H1 (cell line): ENCODE data around the gene DNER. TPM values are rescaled to one million over a fixed set of nuclear protein-coding genes. Genes with fewer than 3 reads are reported as not detected.

Experiments used
- CTCF ChIA-PET: fragments of 300-600 bp; sonication (Branson Sonifier 250); formaldehyde crosslinking; loops from one replicate; lab custom pipeline; 2021; ENCODE audit not compliant: partially characterized antibody; lab: Charles Lee
- POLR2A ChIA-PET: fragments of 300-600 bp; sonication (Branson Sonifier 250); formaldehyde crosslinking; loops from one replicate; lab custom pipeline; 2021; ENCODE audit warnings: inconsistent platforms; ENCODE audit not compliant: partially characterized antibody; lab: Charles Lee
- DNase-seq, 2 experiments: peaks; one replicate each; pipeline versions ENCODE4 v3.0.0 to v3.0.0-alpha.2; 2010 to 2022; ENCODE audit warnings: low spot score in 2 of 2, low read depth in 1 of 2, mixed read lengths in 1 of 2
- FAIRE-seq: peaks from 2 replicates; lab custom pipeline; 2011; peaks lifted over from hg19 to GRCh38; lab: Jason Lieb, UNC
- H2AFZ ChIP-seq: 2 replicates; pipeline ENCODE4 v1.8.1; 2012; ENCODE audit warnings: low read length, inconsistent platforms
- H2AK5ac ChIP-seq: 2 replicates; pipeline ENCODE4 v1.6.1; 2013; ENCODE audit warnings: low read depth, low read length
- H2BK120ac ChIP-seq: replicated peaks from 2 replicates; pipeline ENCODE3; 2013; ENCODE audit warnings: low read depth, low read length, inconsistent platforms
- H2BK12ac ChIP-seq: 2 replicates; pipeline ENCODE4 v1.6.1; 2013; ENCODE audit warnings: low read depth, low read length
- H2BK15ac ChIP-seq: 2 replicates; pipeline ENCODE4 v1.6.1; 2013; ENCODE audit warnings: low read length
- H2BK20ac ChIP-seq: 2 replicates; pipeline ENCODE4 v1.6.1; 2013; ENCODE audit warnings: low read length
- H2BK5ac ChIP-seq: 2 replicates; pipeline ENCODE4 v1.6.1; 2013; ENCODE audit warnings: low read depth, low read length
- H3K14ac ChIP-seq: 2 replicates; pipeline ENCODE4 v1.6.1; 2013; ENCODE audit warnings: inconsistent platforms; ENCODE audit not compliant: insufficient read length
- H3K18ac ChIP-seq: 2 replicates; pipeline ENCODE4 v1.6.1; 2013; ENCODE audit warnings: low read length; ENCODE audit errors: extremely low read depth
- H3K23ac ChIP-seq: 2 replicates; pipeline ENCODE4 v1.6.1; 2013; ENCODE audit warnings: inconsistent platforms; ENCODE audit not compliant: insufficient read length
- H3K23me2 ChIP-seq: 2 replicates; pipeline ENCODE4 v1.6.1; 2013; ENCODE audit warnings: low read depth, low read length
- H3K27ac ChIP-seq: 2 replicates; pipeline ENCODE4 v1.6.1; 2011; ENCODE audit warnings: low read depth, low read length, inconsistent platforms
- H3K27me3 ChIP-seq, 4 experiments: replicated peaks in 1 of 4; 1 replicate in 1 of 4; 2 replicates in 3 of 4; pipeline versions ENCODE4 v1.6.1 to v1.8.1; 2011 to 2013; ENCODE audit warnings: low read length in 3 of 4, mild to moderate bottlenecking in 3 of 4, inconsistent platforms in 2 of 4, mixed read lengths in 2 of 4, moderate library complexity in 1 of 4; ENCODE audit not compliant: control insufficient read depth in 3 of 4, insufficient read depth in 3 of 4; ENCODE audit errors: extremely low read depth in 1 of 4
- H3K36me3 ChIP-seq, 4 experiments: 2 replicates each; pipeline versions ENCODE4 v1.6.1 to v1.8.1; 2011 to 2013; ENCODE audit warnings: mild to moderate bottlenecking in 4 of 4, low read length in 3 of 4, moderate library complexity in 2 of 4, control low read depth in 1 of 4, inconsistent platforms in 1 of 4; ENCODE audit not compliant: insufficient read depth in 4 of 4, control insufficient read depth in 2 of 4
- H3K4ac ChIP-seq: replicated peaks from 2 replicates; pipeline ENCODE3; 2013; ENCODE audit warnings: low read length, low read depth, mixed read lengths, inconsistent platforms; ENCODE audit not compliant: insufficient read length
- H3K4me1 ChIP-seq, 4 experiments: replicated peaks in 1 of 4; 1 replicate in 1 of 4; 2 replicates in 3 of 4; pipeline versions ENCODE4 v1.6.1 to v1.8.1; 2011 to 2013; ENCODE audit warnings: low read length in 3 of 4, inconsistent platforms in 2 of 4, mixed read lengths in 1 of 4; ENCODE audit not compliant: insufficient read depth in 4 of 4, control insufficient read depth in 3 of 4
- H3K4me2 ChIP-seq, 2 experiments: 2 replicates each; pipeline versions ENCODE4 v1.6.1 to v1.8.1; 2011 to 2013; ENCODE audit warnings: low read depth in 2 of 2, low read length in 2 of 2, control low read depth in 1 of 2, inconsistent platforms in 1 of 2, mild to moderate bottlenecking in 1 of 2; ENCODE audit not compliant: insufficient read depth in 1 of 2
- H3K4me3 ChIP-seq, 4 experiments: fragments of 200-600, 300-600 bp in 1 of 4; sonication (generic), shearing (Covaris generic), sonication (Bioruptor Twin) in 1 of 4; 2 replicates each; pipeline versions ENCODE4 v1.5.1 to v1.8.1; 2011 to 2016; ENCODE audit warnings: low read length in 4 of 4, low read depth in 3 of 4, control low read depth in 2 of 4, inconsistent platforms in 2 of 4, mild to moderate bottlenecking in 2 of 4, mixed read lengths in 1 of 4, moderate library complexity in 1 of 4; ENCODE audit not compliant: insufficient read depth in 2 of 4; ENCODE audit errors: extremely low read depth in 1 of 4
- H3K56ac ChIP-seq: replicated peaks from 2 replicates; pipeline ENCODE3; 2013; ENCODE audit warnings: low read depth, mild to moderate bottlenecking, mixed read lengths, low read length, inconsistent platforms; ENCODE audit not compliant: insufficient read length
- H3K79me1 ChIP-seq: 2 replicates; pipeline ENCODE4 v1.6.1; 2013; ENCODE audit warnings: low read depth, low read length, control low read depth
- H3K79me2 ChIP-seq, 2 experiments: 2 replicates each; pipeline versions ENCODE4 v1.6.1 to v1.8.1; 2012 to 2013; ENCODE audit warnings: low read length in 2 of 2, mild to moderate bottlenecking in 2 of 2, inconsistent platforms in 1 of 2; ENCODE audit not compliant: insufficient read depth in 2 of 2, control insufficient read depth in 1 of 2
- H3K9ac ChIP-seq, 4 experiments: replicated peaks in 1 of 4; 1 replicate in 1 of 4; 2 replicates in 3 of 4; pipeline versions ENCODE4 v1.6.1 to v1.8.1; 2011 to 2013; ENCODE audit warnings: low read depth in 3 of 4, low read length in 3 of 4, control low read depth in 2 of 4, mild to moderate bottlenecking in 2 of 4, moderate library complexity in 2 of 4, inconsistent platforms in 1 of 4; ENCODE audit errors: extremely low read depth in 1 of 4
- H3K9me3 ChIP-seq, 2 experiments: 2 replicates each; pipeline versions ENCODE4 v1.6.1 to v1.8.1; 2012 to 2013; ENCODE audit warnings: mild to moderate bottlenecking in 2 of 2, moderate library complexity in 2 of 2, control low read depth in 1 of 2, inconsistent platforms in 1 of 2, low read depth in 1 of 2, low read length in 1 of 2, mixed read lengths in 1 of 2; ENCODE audit not compliant: insufficient read depth in 2 of 2
- H4K20me1 ChIP-seq, 2 experiments: replicated peaks in 1 of 2; 2 replicates each; pipeline versions ENCODE3 to v1.8.1; 2011 to 2013; ENCODE audit warnings: inconsistent platforms in 2 of 2, low read length in 2 of 2, mild to moderate bottlenecking in 1 of 2; ENCODE audit not compliant: insufficient read depth in 2 of 2, control insufficient read depth in 1 of 2
- H4K5ac ChIP-seq: 2 replicates; pipeline ENCODE4 v1.6.1; 2013; ENCODE audit warnings: low read length, low read depth, mixed read lengths, inconsistent platforms; ENCODE audit not compliant: insufficient read length
- H4K8ac ChIP-seq: 2 replicates; pipeline ENCODE4 v1.8.0; 2013; ENCODE audit warnings: mild to moderate bottlenecking, moderate library complexity, low read length, inconsistent platforms; ENCODE audit not compliant: insufficient read depth; ENCODE audit errors: extremely low read depth
- H4K91ac ChIP-seq: replicated peaks from 2 replicates; pipeline ENCODE3; 2013; ENCODE audit warnings: low read length, mixed read lengths, inconsistent platforms; ENCODE audit not compliant: insufficient read length
- ATF3 ChIP-seq: IDR thresholded peaks from 2 replicates; pipeline ENCODE4 v1.6.1; 2011; ENCODE audit warnings: low read depth, mild to moderate bottlenecking, low read length; ENCODE audit not compliant: insufficient read depth
- BCL11A ChIP-seq, 2 experiments: IDR thresholded peaks; one replicate each; pipeline ENCODE4 v1.6.1; 2011; ENCODE audit warnings: low read depth in 2 of 2, low read length in 2 of 2, mild to moderate bottlenecking in 2 of 2
- CHD1 ChIP-seq: IDR thresholded peaks from 2 replicates; pipeline ENCODE4 v1.6.1; 2012; ENCODE audit warnings: low read depth, low read length, improper control_type of control experiment
- GABPA ChIP-seq: IDR thresholded peaks from 2 replicates; pipeline ENCODE4 v1.6.1; 2011; ENCODE audit warnings: mild to moderate bottlenecking, low read length, moderate library complexity, borderline replicate concordance; ENCODE audit not compliant: insufficient read depth
- POLR2A ChIP-seq, 2 experiments: IDR thresholded peaks; 1 replicate in 1 of 2; 2 replicates in 1 of 2; pipeline ENCODE4 v1.6.1; 2011; ENCODE audit warnings: low read depth in 2 of 2, low read length in 2 of 2, mild to moderate bottlenecking in 2 of 2; ENCODE audit errors: control extremely low read depth in 1 of 2
- SIX5 ChIP-seq: IDR thresholded peaks from 2 replicates; pipeline ENCODE4 v1.6.1; 2011; ENCODE audit warnings: mild to moderate bottlenecking, low read depth, low read length
- SP4 ChIP-seq: IDR thresholded peaks from 2 replicates; pipeline ENCODE4 v1.6.1; 2012; ENCODE audit warnings: low read length, inconsistent platforms
- WGBS, 2 experiments: shearing (Covaris generic) in 1 of 2; methylation state at CpG; one replicate each; pipeline versions ENCODE4 v1.1.6 to v1.1.7; 2013 to 2015; ENCODE audit warnings: low lambda C conversion rate in 2 of 2, mixed read lengths in 2 of 2, inconsistent platforms in 1 of 2, low coverage in 1 of 2, missing lambda C conversion rate in 1 of 2; ENCODE audit not compliant: insufficient replicate concordance in 2 of 2, insufficient coverage in 1 of 2, insufficient read length in 1 of 2; ENCODE audit errors: extremely low coverage in 1 of 2, missing lambda C conversion rate in 1 of 2; 5-methylcytosine and 5-hydroxymethylcytosine counted together
- polyA plus RNA-seq, 7 experiments: library from polyadenylated mRNA; depleted of rRNA in 3 of 7; stranded (reverse) in 5 of 7; unstranded in 2 of 7; fragments of >200 nt in 5 of 7; fragments of 200-250 nt in 2 of 7; gene quantifications; 1 replicate in 5 of 7; 2 replicates in 1 of 7; 4 replicates in 1 of 7; pipeline versions ENCODE4 v1.2.1 to v1.2.3, GENCODE V29; 2011 to 2013; ENCODE audit warnings: missing spikeins in 2 of 7, mixed read lengths in 2 of 7
- total RNA-seq: library from RNA; stranded (reverse); fragmentation: NEBNext Ultra II Directional; extraction: Animal tissue kit (Norgen Biotek cat#: 25700); gene quantifications from 2 replicates; pipeline ENCODE4 v1.2.1, GENCODE V29; 2021
- TF ChIP-seq, protein P1 (sequence below), 3 experiments: IDR thresholded peaks; 1 replicate in 2 of 3; 2 replicates in 1 of 3; pipeline versions ENCODE4 v1.5.1 to v1.6.1; 2011; ENCODE audit warnings: low read length in 3 of 3, mild to moderate bottlenecking in 3 of 3, inconsistent platforms in 2 of 3, low read depth in 1 of 3, moderate library complexity in 1 of 3; ENCODE audit not compliant: insufficient read depth in 1 of 3; ENCODE audit errors: control extremely low read depth in 1 of 3

Gene DNER
- total and polyA plus RNA-seq, 2 of the 8 experiments (the other 6 are each of a cell fraction or from before 2014, with no cell fraction given): 6.8 to 16.3 TPM

GRCh38 chr2:229726643-229727042, 12.3 kb upstream of the DNER start:
- Histone ChIP-seq H4K91ac (no peak overlapping the region), H3K4me1 (no peaks in the 10 kb centered on the region), H2BK20ac (no peak overlapping the region), H2BK5ac (no peak overlapping the region), H3K4me2 (no peak overlapping the region), H3K56ac (no peak overlapping the region), H3K18ac (no peak overlapping the region), H4K5ac (no peak overlapping the region), H4K20me1 (no peaks in the 10 kb centered on the region), H4K8ac (no peak overlapping the region), H2BK15ac (no peak overlapping the region), H3K27ac (no peak overlapping the region), H2AK5ac (no peak overlapping the region), H3K4me3 (no peak overlapping the region)
- POLR2A ChIA-PET: no interaction called here
- WGBS, 2 experiments: 95% methylated on average over 2 of the region's 2 CpGs; no CpG with 5 or more reads in 1 of the 2 experiments
- TF ChIP-seq ATF3 (no peak), CHD1 (no peak), SP4 (no peak), BCL11A (IDR thresholded peaks at IDR 0.05; ENCODE audit: low read depth in 2 of 2, low read length in 2 of 2) (no peak), POLR2A (IDR thresholded peaks at IDR 0.05; ENCODE audit: control extremely low read depth in 1 of 2, low read depth in 2 of 2, low read length in 2 of 2) (no peak), GABPA (no peak), SIX5 (no peak)
- TF ChIP-seq, protein P1, sequence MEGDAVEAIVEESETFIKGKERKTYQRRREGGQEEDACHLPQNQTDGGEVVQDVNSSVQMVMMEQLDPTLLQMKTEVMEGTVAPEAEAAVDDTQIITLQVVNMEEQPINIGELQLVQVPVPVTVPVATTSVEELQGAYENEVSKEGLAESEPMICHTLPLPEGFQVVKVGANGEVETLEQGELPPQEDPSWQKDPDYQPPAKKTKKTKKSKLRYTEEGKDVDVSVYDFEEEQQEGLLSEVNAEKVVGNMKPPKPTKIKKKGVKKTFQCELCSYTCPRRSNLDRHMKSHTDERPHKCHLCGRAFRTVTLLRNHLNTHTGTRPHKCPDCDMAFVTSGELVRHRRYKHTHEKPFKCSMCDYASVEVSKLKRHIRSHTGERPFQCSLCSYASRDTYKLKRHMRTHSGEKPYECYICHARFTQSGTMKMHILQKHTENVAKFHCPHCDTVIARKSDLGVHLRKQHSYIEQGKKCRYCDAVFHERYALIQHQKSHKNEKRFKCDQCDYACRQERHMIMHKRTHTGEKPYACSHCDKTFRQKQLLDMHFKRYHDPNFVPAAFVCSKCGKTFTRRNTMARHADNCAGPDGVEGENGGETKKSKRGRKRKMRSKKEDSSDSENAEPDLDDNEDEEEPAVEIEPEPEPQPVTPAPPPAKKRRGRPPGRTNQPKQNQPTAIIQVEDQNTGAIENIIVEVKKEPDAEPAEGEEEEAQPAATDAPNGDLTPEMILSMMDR (IDR thresholded peaks at IDR 0.05; ENCODE audit: control extremely low read depth in 1 of 3, insufficient read depth in 1 of 3, low read depth in 1 of 3, low read length in 3 of 3): no peak
- TF ChIP-seq, all 59 proteins: peak for 0
- Histone ChIP-seq H2BK120ac (no peak overlapping the region), H3K14ac (no peak overlapping the region), H2AFZ (no peak overlapping the region), H3K23ac (no peak overlapping the region), H3K9ac (no peak overlapping the region), H3K36me3 (no peaks in the 10 kb centered on the region), H3K27me3 (no peaks in the 10 kb centered on the region), H3K23me2 (no peaks in the 10 kb centered on the region; the same call in 1 of the 2 replicates), H3K79me1 (no peaks in the 10 kb centered on the region), H3K79me2 (no peaks in the 10 kb centered on the region), H2BK12ac (no peak overlapping the region), H3K9me3 (no peaks in the 10 kb centered on the region), H3K4ac (no peak overlapping the region)
- FAIRE-seq (no peak), DNase-seq (no peak)
- CTCF ChIA-PET: interaction anchor here (0.6 to 1.2 kb wide), 3 partner anchors 10 to 281 kb away, joined by 3 read pairs; no protein-coding TSS in a partner anchor
